NCI-H1436 treated with DMSO at 0.1 percent for 48 hours (cell line): ENCODE results near the gene ABCF3.

ENCODE experiments used
- DNase-seq: peaks from one replicate; lab custom pipeline; 2025; lab: John Stamatoyannopoulos, UW

Gene ABCF3

GRCh38 chr3:184188080-184188479, 2.1 kb downstream of the ABCF3 start:
- DNase-seq, result no peak

- DNase-seq, result no peak
These were observed 3.4 kb downstream of the ABCF3 start for GRCh38 chr3:184189421-184189820.

DNA sequence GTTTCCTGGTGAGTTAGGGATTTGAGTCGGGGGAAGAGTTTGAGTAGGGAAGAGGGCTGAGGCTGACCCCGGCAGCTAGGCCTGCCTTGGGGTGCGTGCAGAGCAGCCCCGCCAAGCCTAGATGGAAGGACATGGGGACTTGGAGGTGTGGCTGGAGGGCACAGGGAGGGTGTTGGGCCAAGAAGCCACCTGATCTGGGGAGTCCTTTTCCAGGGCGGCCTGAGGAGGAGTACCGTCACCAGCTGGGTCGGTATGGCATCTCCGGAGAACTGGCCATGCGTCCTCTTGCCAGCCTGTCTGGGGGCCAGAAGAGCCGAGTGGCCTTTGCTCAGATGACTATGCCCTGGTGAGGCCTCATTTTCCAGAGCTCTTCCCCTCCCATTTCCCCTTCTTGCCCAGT, 6.9 kb downstream of the ABCF3 start:
- DNase-seq, result no peak

- no peak for DNase-seq
These were observed 8.1 kb downstream of the ABCF3 start for GRCh38 chr3:184193991-184194539.

DNA sequence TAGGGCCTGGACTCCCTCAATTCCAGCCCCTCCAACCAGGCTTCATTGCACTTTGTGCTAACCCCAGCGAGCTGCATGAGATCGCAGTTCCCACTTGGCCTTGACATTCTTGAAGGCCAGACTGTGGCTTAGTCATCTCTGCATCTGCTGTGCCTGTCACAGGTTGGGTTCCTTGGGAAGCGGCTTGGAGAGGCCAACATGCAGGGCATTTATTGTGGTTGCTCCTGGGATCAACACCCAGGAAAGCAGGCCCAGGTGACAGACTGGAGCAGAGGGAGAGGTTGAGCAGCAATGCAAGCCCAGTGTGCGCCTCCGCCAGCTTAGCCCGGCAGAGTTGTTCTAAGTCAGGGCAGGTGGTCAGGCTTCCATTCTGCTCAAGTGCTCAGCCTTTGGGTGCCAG, 10.5 kb downstream of the ABCF3 start:
- DNase-seq, result no peak

- DNase-seq, result no peak
These were observed 12.5 kb downstream of the ABCF3 start for GRCh38 chr3:184198509-184198908.

DNA sequence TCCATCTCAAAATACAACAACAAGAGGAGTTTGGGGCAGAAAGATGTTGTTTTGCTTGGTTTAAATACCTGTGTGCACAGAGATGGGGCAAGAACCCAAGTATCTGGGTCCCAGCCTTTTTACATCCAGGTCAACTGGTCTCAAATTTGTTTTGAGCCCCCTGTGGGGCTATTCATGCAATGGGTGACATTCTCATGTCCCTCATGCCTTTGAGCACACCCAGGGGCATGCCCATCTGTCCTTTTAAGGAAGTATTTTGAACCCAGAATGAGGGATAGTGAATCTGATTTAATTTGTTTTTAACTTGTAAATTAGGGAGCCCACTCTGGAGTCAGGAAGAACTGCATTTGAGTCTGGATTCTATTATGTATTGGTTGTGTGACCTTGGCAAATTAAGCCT, 14.8 kb downstream of the ABCF3 start:
- DNase-seq, result no peak

DNA sequence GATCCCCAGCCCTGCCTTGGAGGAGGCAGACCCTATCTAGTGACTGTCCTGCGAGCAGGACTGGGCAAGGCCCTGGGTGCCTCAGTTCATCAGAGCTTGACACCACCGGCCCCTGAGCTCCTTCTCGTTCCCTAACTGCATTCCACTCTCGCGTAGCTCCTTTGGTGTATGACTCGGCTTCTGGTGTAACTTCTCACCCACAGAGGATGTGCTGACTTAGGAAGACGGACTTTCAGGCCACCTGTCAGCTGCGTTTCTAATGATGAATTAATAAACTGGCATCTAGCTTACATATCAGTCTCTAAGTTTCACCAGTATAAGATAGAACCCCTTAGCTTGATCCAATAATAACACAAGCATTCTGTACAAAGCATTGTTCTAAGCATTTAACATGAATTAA, 17.5 kb downstream of the ABCF3 start:
- no peak for DNase-seq

GRCh38 chr3:184209146-184209923, 23.3 kb downstream of the ABCF3 start:
- DNase-seq, result no peak

GRCh38 chr3:184211297-184211696, 25.3 kb downstream of the ABCF3 start:
- DNase-seq, result no peak

DNA sequence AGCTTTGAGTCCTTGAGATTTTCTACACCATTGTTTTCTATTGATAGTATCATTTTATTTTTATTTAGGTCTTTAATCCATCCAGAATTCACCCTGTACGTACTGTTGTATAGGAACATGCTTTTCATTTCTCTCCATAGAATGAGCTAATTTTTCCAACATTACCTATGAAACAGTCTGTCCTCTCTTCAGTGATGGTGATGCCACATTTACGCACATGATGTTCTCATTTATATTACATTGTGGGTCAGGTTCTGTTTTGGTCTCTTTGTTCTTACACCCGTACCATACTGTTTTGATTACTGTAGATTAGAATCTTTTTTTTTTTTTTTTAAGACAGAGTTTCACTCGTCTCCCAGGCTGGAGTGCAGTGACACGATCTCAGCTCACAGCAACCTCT, 25.7 kb downstream of the ABCF3 start:
- DNase-seq, result no peak

DNA sequence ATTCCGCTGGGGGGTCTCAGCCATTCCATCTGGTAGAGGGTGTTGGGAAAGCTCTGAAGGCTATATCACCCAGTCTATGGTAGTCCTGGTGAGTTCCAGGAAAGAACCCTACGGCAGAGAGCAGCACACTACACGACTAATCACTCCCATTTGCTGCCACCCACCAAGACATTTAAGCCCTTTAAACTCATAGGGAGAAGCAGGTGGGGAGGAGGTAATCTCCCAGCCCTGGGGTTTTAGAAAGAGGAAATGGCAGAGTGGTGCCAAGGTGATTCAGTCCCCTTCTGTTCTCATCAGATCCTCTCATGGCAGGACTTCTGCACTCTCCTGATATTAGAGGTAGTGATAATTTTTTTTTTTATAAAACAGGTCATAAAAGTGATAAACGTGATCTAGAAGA, 32.8 kb downstream of the ABCF3 start:
- no peak for DNase-seq

DNA sequence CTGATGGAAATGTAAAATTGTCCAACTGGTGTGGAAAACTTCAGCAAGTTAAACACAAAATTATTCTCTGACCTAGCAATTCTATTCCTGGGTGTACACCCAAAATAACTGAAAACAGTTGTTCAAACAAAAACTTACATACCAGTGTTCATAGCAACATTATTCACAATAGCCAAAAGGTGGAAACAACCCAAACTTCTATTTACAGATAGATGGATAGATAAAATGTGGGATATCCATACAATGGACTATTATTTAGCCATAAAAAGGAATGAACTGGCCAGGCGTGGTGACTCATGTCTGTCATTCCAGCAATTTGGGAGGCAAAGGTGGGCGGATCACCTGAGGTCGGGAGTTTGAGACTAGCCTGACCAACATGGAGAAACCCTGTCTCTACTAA, 36.5 kb downstream of the ABCF3 start:
- no peak for DNase-seq

DNA sequence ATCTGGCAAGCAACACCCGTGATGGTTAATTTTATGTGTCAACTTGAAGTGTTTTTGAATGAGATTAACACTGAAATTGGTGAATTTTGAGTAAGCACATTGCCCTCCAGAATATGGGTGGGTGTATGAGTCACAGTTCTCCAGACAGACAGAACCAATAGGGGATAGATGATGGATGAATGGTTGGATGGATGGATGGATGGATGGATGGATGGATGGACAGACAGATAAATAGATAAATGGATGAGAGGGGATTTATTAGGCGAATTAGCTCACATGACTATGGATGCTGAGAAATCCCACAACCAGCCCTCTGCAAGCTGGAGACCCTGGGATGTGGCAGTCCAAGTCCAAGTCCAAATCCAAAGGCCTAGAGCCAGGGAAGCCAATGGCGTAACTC, 37.9 kb downstream of the ABCF3 start:
- DNase-seq, result no peak

DNA sequence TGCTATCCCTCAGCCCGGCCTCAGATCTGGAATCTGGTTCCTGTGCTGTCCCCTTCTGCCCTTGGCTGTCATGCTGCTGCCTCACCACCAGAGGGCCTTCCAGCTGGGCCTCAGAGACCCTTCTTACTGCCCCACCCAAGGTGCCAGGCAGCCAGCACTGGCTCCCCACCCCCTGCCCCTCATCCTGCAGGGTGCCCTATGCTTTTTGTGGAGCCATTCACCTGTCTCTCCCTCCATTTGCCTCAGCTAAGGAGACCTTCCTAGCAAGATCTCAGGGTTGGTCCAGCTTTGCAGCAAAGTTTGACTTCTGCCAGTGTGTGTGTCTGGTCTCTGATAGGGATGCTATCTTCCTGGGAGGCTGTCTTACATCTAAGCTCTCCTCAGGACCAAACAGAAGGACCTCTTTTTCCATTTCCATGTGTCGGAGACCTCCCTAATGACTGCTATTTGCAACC, 41.5 kb downstream of the ABCF3 start:
- DNase-seq, result no peak

DNA sequence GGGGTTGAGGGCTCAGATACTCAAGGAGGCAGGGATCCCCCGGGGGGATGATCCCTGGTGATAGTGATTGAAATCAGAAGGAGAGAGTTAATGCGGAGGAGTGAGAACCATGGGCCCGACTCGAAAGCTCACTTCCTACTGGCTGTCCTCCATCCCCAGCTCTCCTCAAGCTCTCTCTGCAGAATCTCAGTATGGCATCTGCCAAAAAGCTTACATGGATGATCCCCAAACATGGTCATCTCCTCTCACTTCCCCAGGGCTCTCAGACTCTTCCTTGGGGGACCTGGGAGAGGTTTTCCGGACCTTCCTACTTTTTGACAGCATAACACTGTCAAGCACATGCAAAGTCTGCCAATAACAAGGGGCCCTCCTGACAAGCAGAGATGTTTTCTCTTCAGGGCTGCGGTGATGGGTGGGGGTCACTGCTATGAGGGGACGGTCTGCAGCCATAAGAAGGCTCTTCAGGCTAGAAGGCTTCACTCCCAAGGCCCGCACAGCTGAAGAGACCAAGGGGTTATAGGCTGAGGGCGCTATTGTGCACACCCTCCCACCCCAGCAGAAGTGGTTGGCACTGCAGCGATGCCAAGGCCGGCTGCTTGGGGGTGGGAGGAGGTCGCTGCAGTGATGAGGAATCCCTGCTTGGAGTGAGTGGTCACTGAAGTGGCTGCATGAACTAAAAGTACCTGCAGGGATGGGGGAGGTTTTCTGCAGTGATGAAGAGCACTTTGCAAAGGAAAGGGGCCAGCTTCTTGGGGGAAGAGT, 42.6 kb downstream of the ABCF3 start:
- DNase-seq, result no peak

- no peak for DNase-seq
These were observed 43.5 kb downstream of the ABCF3 start, which contains the start of gene VWA5B2 for GRCh38 chr3:184229394-184230080. Gene VWA5B2, plus strand, starts transcription at chr3:184229585. Its CDS starts 944 bp downstream, at chr3:184230529.

GRCh38 chr3:184230081-184230602, 44.1 kb downstream of the ABCF3 start:
- no peak for DNase-seq

DNA sequence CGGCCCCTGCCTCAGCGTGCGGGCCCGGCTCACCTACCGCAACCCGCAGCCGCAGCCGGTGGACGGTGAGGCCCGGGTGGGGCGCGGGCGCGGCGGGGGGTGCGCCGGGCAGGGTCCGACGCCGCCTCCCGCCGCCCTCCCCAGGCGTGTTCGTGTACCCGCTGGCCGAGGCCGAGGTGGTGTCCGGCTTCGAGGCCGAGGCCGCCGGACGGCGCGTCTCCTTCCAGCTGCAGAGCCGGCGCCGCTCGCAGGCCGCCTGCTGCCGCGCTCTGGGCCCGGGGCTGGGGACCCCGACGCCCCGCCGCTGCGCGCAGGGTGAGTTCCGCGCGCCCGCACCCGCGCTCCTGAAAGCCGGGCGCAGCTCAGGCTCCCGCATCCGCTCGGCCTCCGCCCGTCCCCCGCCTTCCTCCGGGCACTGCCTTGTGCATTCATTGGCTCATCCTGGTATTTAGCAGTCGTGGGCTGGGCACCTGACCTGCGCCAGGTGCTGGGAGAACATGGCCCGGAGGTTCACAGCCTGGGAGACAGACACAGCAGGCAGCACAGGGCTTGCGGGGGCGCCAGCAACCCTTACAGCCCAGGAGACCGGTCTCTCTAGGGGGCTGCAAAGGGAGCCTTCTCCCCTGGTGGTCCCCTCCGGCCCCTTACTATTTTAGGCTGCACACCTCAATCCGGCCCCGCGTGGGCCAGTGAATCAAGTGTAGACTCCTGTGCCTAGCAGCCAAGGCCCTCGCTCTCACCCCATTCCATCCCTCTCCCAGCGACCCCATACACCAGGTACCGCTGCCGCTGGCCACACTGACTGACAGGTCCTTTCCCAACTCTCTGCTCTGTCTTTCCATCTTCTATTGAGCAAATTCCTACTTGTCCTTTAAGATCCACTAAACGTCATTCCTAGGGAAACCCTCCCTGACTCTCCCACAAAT, 44.9 kb downstream of the ABCF3 start:
- no peak for DNase-seq

- DNase-seq, result no peak
These were observed 45.7 kb downstream of the ABCF3 start for GRCh38 chr3:184231671-184232070.
